GM19239 (cell line): Measurements from ENCODE around the gene NOC3L.

ENCODE experiments used
- DNase-seq: peaks from one replicate; pipeline ENCODE4 v3.0.0; 2011; ENCODE audit warnings: low spot score; ENCODE audit not compliant: insufficient read length
- FAIRE-seq: peaks from 2 replicates; lab custom pipeline; 2011; peaks lifted over from hg19 to GRCh38; lab: Jason Lieb, UNC

Gene NOC3L

GRCh38 chr10:94308866-94309265 is 53.9 kb downstream of the NOC3L start:
- no peak for DNase-seq

GRCh38 chr10:94307046-94307615 is 55.6 kb downstream of the NOC3L start:
- DNase-seq (no peak), FAIRE-seq (no peak)

More at GRCh38 chr10:94308866-94309265, 53.9 kb downstream of the NOC3L start:
- no peak for FAIRE-seq

GRCh38 chr10:94303929-94304328 is 58.8 kb downstream of the NOC3L start:
- DNase-seq (no peak), FAIRE-seq (no peak)

GRCh38 chr10:94300042-94300441 is 62.7 kb downstream of the NOC3L start:
- FAIRE-seq = no peak
- DNase-seq = no peak

GRCh38 chr10:94299417-94299816 is 63.3 kb downstream of the NOC3L start:
- no peak for FAIRE-seq
- DNase-seq = no peak

- FAIRE-seq (no peak), DNase-seq (no peak)
Measured at GRCh38 chr10:94294168-94294567, 68.6 kb downstream of the NOC3L start.

GRCh38 chr10:94293354-94293753 is 69.4 kb downstream of the NOC3L start:
- no peak for DNase-seq
- no peak for FAIRE-seq

- FAIRE-seq = no peak
- DNase-seq = no peak
Measured at GRCh38 chr10:94292434-94293090, 70.2 kb downstream of the NOC3L start.

- DNase-seq (no peak), FAIRE-seq (no peak)
Measured at GRCh38 chr10:94288361-94289101, 74.2 kb downstream of the NOC3L start.

GRCh38 chr10:94287336-94287735 is 75.4 kb downstream of the NOC3L start:
- DNase-seq (no peak), FAIRE-seq (no peak)

- no peak for DNase-seq
- no peak for FAIRE-seq
Measured at GRCh38 chr10:94286901-94287300, 75.8 kb downstream of the NOC3L start.

GRCh38 chr10:94285271-94285670 is 77.5 kb downstream of the NOC3L start:
- no peak for DNase-seq
- no peak for FAIRE-seq
